Common myeloid progenitor, CD34-positive (primary cell): ENCODE measurements around the gene ZNF19.
A peak's percentile ranks its signal among the peaks of the same experiment; 100 is the strongest.
"Not testable (repeated sequence)": the region's sequence is repeated elsewhere in the genome, so short reads cannot be mapped to it uniquely, and the experiment has no call there.

ENCODE experiments used
- CTCF ChIA-PET: fragments of 350-600 bp; sonication (Branson Sonifier 250); formaldehyde crosslinking; loops from one replicate; lab custom pipeline; 2021; ENCODE audit warnings: antibody characterized with exemption; lab: Charles Lee
- POLR2A ChIA-PET: fragments of 350-600 bp; sonication (Branson Sonifier 250); formaldehyde crosslinking; loops from one replicate; lab custom pipeline; 2021; ENCODE audit warnings: antibody characterized with exemption; lab: Charles Lee
- DNase-seq, 3 donors: peaks; one replicate each; pipeline versions ENCODE4 v3.0.0 to v3.0.0-alpha.2; 2013
- H3K27ac ChIP-seq, 2 experiments: 1 replicate in 1 of 2; 2 replicates in 1 of 2; pipeline ENCODE4 v1.7.0; 2013; ENCODE audit warnings: inconsistent platforms in 2 of 2, low read length in 2 of 2, mild to moderate bottlenecking in 2 of 2, low read depth in 1 of 2, moderate library complexity in 1 of 2; ENCODE audit not compliant: severe bottlenecking in 2 of 2, insufficient read depth in 1 of 2, poor library complexity in 1 of 2
- H3K27me3 ChIP-seq, 5 experiments: replicated peaks in 2 of 5; 1 replicate in 3 of 5; 2 replicates in 2 of 5; pipeline versions ENCODE4 v1.6.1 to v1.7.0; 2013; ENCODE audit warnings: low read length in 4 of 5, mild to moderate bottlenecking in 2 of 5, moderate library complexity in 2 of 5, inconsistent platforms in 1 of 5; ENCODE audit not compliant: insufficient read depth in 5 of 5, control insufficient read depth in 4 of 5
- H3K36me3 ChIP-seq, 4 experiments: 1 replicate in 2 of 4; 2 replicates in 2 of 4; pipeline versions ENCODE4 v1.6.1 to v1.7.0; 2013; ENCODE audit warnings: low read length in 3 of 4, control low read depth in 1 of 4, mild to moderate bottlenecking in 1 of 4; ENCODE audit not compliant: control insufficient read depth in 4 of 4, insufficient read depth in 4 of 4
- H3K4me1 ChIP-seq, 4 experiments: 1 replicate in 3 of 4; 2 replicates in 1 of 4; pipeline versions ENCODE4 v1.6.1 to v1.7.1; 2013; ENCODE audit warnings: low read length in 3 of 4, mild to moderate bottlenecking in 3 of 4, control low read depth in 1 of 4, inconsistent platforms in 1 of 4, moderate library complexity in 1 of 4; ENCODE audit not compliant: control insufficient read depth in 4 of 4, insufficient read depth in 4 of 4; ENCODE audit errors: control extremely low read depth in 1 of 4
- H3K4me3 ChIP-seq, 7 experiments: 1 replicate in 4 of 7; 2 replicates in 3 of 7; pipeline versions ENCODE4 v1.5.1 to v1.7.0; 2013; ENCODE audit warnings: mild to moderate bottlenecking in 7 of 7, low read length in 6 of 7, moderate library complexity in 6 of 7, inconsistent platforms in 2 of 7, low read depth in 2 of 7, control low read depth in 1 of 7; ENCODE audit not compliant: insufficient read depth in 4 of 7, control insufficient read depth in 1 of 7; ENCODE audit errors: extremely low read depth in 1 of 7
- H3K9me3 ChIP-seq, 5 experiments: 1 replicate in 4 of 5; 2 replicates in 1 of 5; pipeline versions ENCODE4 v1.6.1 to v1.7.1; 2013; ENCODE audit warnings: low read length in 4 of 5, mild to moderate bottlenecking in 2 of 5, inconsistent platforms in 1 of 5, low read depth in 1 of 5, moderate library complexity in 1 of 5; ENCODE audit not compliant: control insufficient read depth in 4 of 5, insufficient read depth in 2 of 5; ENCODE audit errors: control extremely low read depth in 1 of 5
- WGBS: methylation state at CpG from one replicate; pipeline ENCODE4 v1.1.5; 2013; ENCODE audit not compliant: insufficient coverage; 5-methylcytosine and 5-hydroxymethylcytosine counted together

The ZNF19 gene

GRCh38 chr16:71507061-71507460 lies 17.9 kb upstream of the ZNF19 start:
- 100% methylated on average over 1 of the region's 1 CpG for WGBS
- Histone ChIP-seq H3K9me3 (no peaks in the 10 kb centered on the region), H3K27ac (no peak overlapping the region), H3K36me3 (no peaks in the 10 kb centered on the region), H3K27me3 (peaks cover 0 to 2% (median 0%) of the 10 kb centered on the region in 5 experiments), H3K4me3 (no peak overlapping the region), H3K4me1 (no peaks in the 10 kb centered on the region)
- no peak for DNase-seq
- POLR2A ChIA-PET = no interaction called here
- CTCF ChIA-PET = interaction anchor here (1.0 to 1.3 kb wide), 2 partner anchors 104 to 140 kb away, joined by 3 read pairs; no protein-coding TSS in a partner anchor

- CTCF ChIA-PET = no interaction called here
- no peak for DNase-seq
- 100% methylated on average over 5 of the region's 5 CpGs for WGBS
Measured at GRCh38 chr16:71504901-71505300, 15.8 kb upstream of the ZNF19 start.

GRCh38 chr16:71504051-71504450 lies 14.9 kb upstream of the ZNF19 start:
- CTCF ChIA-PET, H3K9me3 ChIP-seq: not testable (repeated sequence)
- WGBS = 82% methylated on average over 4 of the region's 7 CpGs

More at GRCh38 chr16:71504901-71505300, 15.8 kb upstream of the ZNF19 start:
- POLR2A ChIA-PET = no interaction called here
- Histone ChIP-seq H3K9me3 (no peaks in the 10 kb centered on the region), H3K27ac (no peak overlapping the region), H3K36me3 (no peaks in the 10 kb centered on the region), H3K27me3 (peaks cover 0 to 2% (median 0%) of the 10 kb centered on the region in 5 experiments), H3K4me1 (no peaks in the 10 kb centered on the region), H3K4me3 (no peak overlapping the region)

GRCh38 chr16:71501547-71501946 lies 12.4 kb upstream of the ZNF19 start:
- no peak for DNase-seq
- H3K27ac ChIP-seq = no peak overlapping the region
- WGBS = no CpG with 5 or more reads among the region's 3 CpGs
- H3K9me3 ChIP-seq = no peaks in the 10 kb centered on the region
- no peak overlapping the region for H3K4me3 ChIP-seq
- no peaks in the 10 kb centered on the region for H3K36me3 ChIP-seq
- H3K4me1 ChIP-seq = no peaks in the 10 kb centered on the region
- H3K27me3 ChIP-seq = peaks cover 0 to 3% (median 0%) of the 10 kb centered on the region in 5 experiments
- POLR2A ChIA-PET = interaction anchor here (1.1 kb wide), 1 partner anchor 10 kb away, joined by 3 read pairs; no protein-coding TSS in a partner anchor
- CTCF ChIA-PET = interaction anchor here (0.7 to 8.1 kb wide), 8 partner anchors 9 to 98 kb away, joined by 3 to 85 read pairs (median 3); no protein-coding TSS in a partner anchor

More at GRCh38 chr16:71504051-71504450, 14.9 kb upstream of the ZNF19 start:
- H3K4me1 ChIP-seq, H3K36me3 ChIP-seq, H3K27ac ChIP-seq, H3K27me3 ChIP-seq, DNase-seq, H3K4me3 ChIP-seq, POLR2A ChIA-PET: not testable (repeated sequence)

- ChIA-PET POLR2A (interaction anchor here (1.1 kb wide), 1 partner anchor 9 kb away, joined by 3 read pairs; no protein-coding TSS in a partner anchor), CTCF (interaction anchor here (0.7 to 8.1 kb wide), 8 partner anchors 10 to 189 kb away, joined by 3 to 85 read pairs (median 3); no protein-coding TSS in a partner anchor)
- Histone ChIP-seq H3K27me3 (peaks cover 0 to 3% (median 0%) of the 10 kb centered on the region in 5 experiments), H3K4me3 (no peak overlapping the region), H3K4me1 (no peaks in the 10 kb centered on the region), H3K9me3 (no peaks in the 10 kb centered on the region), H3K27ac (no peak overlapping the region), H3K36me3 (no peaks in the 10 kb centered on the region)
- no peak for DNase-seq
- whole genome bisulfite sequencing = 83% methylated on average over 1 of the region's 2 CpGs
Measured at GRCh38 chr16:71500964-71501363, 11.8 kb upstream of the ZNF19 start.

GRCh38 chr16:71499775-71500364 lies 10.7 kb upstream of the ZNF19 start:
- Histone ChIP-seq H3K4me3 (no peak overlapping the region), H3K9me3 (no peaks in the 10 kb centered on the region), H3K4me1 (no peaks in the 10 kb centered on the region), H3K36me3 (no peaks in the 10 kb centered on the region), H3K27ac (no peak overlapping the region), H3K27me3 (peaks cover 0 to 3% (median 0%) of the 10 kb centered on the region in 5 experiments)
- ChIA-PET CTCF (interaction anchor here (0.7 to 8.1 kb wide), 18 partner anchors 10 to 188 kb away, joined by 3 to 85 read pairs (median 4); partner anchors contain the start of genes ZNF19 and ZNF23), POLR2A (no interaction called here)
- WGBS = 4% methylated on average over 3 of the region's 3 CpGs
- DNase-seq = peak; percentile 69 to 86 (median 79)

- Histone ChIP-seq H3K4me3 (no peak overlapping the region), H3K9me3 (no peaks in the 10 kb centered on the region), H3K36me3 (no peaks in the 10 kb centered on the region), H3K27ac (no peak overlapping the region), H3K4me1 (peaks cover 0 to 4% (median 0%) of the 10 kb centered on the region in 4 experiments), H3K27me3 (peaks cover 0 to 3% (median 0%) of the 10 kb centered on the region in 5 experiments)
- ChIA-PET POLR2A (no interaction called here), CTCF (interaction anchor here (1.4 to 8.1 kb wide), 5 partner anchors 8 to 113 kb away, joined by 3 to 85 read pairs (median 5); partner anchors contain the start of gene ZNF19)
- DNase-seq = no peak
- WGBS = 97% methylated on average over 3 of the region's 3 CpGs
Measured at GRCh38 chr16:71498031-71498430, 8.9 kb upstream of the ZNF19 start.
